ENCODE measurements around the gene ZNF182.
"Not testable (repeated sequence)": the region's sequence is repeated elsewhere in the genome, so short reads cannot be mapped to it uniquely, and the experiment has no call there.

DNA sequence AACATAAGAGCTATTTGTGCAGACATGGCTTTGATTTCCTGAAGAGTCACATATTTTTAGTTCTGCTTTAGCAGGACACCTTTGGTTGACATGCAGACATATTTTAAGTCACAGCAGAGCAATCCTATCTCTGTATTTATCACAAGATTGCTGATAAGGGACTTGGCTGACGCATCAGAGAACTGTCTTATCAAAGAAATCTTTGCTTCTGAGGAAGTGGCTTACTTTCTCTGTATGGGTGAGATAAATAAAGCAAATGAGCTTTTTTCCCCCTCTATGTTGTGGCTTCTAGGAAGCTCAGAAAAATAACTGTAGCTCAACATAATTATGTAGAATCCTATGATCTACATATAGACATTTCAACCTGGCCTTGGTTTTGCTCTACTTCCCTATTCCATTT is 16.1 kb upstream of the ZNF182 start:
- TF ChIP-seq POLR2A, POLR2AphosphoS5 (IDR thresholded peaks at IDR 0.05; ENCODE audit: low read depth, low read length): not testable (repeated sequence)

Data from GM12892 (cell line).